HG03139 (cell line): Measurements from ENCODE around the gene COL26A1.
"Not testable (repeated sequence)": the region's sequence is repeated elsewhere in the genome, so short reads cannot be mapped to it uniquely, and the experiment has no call there.

Experiments used
- ATAC-seq: cut with Tn5 transposase; IDR thresholded peaks from one replicate; pipeline ENCODE4 v1.9.1; 2021; ENCODE audit not compliant: unreplicated experiment

The COL26A1 gene

GRCh38 chr7:101589976-101590662, 227.4 kb downstream of the COL26A1 start:
- no peak for ATAC-seq

DNA sequence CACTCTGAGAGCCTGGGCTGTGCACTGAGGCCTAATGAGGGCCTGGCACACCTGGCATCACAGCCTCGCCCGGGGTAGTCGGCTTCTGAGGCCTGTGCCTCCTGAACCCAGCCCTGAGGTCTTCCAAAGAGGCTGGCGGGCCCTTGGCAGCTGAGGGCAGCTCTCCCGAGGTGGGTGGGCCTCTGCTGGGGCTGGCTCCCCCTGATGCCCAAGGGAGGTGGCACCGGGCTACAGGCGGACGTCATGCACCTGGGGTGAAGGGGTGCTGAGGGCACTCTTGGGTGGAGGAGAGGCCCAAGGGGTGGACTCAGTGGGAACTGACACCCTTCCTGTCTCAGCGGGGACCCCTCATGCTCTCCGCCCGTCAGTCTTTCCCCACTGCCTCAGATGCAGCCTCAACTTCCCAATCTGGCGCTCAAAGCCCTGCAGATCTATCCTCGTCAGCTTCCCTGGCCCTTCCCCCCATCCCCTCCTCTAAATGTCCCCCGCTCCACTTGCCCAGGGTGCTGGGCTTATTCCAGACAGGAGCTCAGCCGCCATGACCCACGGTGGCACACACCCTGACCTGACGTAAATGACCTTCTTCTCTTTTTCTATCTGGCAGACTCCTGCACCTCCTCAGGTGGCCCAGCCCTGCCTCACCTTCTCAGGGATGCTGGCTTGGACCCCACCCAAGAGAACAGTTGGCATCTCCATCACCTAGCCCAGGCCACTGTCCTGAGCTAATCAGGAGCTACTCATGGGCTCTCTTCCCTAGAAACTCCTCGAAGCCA, 228.2 kb downstream of the COL26A1 start:
- no peak for ATAC-seq

DNA sequence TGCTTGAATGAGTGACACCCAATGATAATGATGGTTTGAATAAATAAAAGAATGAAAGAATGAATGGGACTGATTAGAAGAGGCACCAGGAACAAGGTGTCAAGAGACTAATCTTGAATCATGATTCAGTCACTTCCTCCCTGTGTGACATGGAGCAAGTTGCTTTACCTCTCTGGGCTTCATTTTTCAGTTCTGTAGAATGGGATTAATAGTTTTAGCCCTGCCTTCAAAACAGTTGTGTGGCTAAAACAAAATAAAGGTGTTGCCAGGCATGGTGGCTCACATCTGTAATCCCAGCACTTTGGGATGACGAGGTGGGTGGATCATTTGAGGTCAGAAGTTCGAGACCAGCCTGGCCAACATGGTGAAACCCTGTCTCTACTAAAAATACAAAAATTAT, 228.8 kb downstream of the COL26A1 start:
- no peak for ATAC-seq

GRCh38 chr7:101593556-101593955, 230.9 kb downstream of the COL26A1 start:
- no peak for ATAC-seq

DNA sequence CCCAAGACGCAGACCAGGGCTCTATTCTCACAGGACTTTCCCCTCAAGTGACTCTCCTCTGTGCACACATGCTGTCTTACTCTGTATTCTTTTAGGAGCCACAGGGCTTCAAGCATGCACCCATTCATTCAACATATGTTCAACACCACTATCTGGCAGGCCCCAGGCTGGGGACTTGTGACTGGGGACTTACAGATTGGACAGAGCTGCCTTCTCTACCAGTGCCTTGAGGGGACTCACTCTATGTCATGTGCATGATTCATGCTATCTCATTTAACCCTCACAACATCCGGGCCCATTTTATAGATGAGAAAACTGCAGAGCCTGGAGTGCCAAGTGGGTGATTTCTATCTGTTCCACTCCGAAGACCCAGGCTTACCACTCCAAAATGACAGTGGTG, 232.1 kb downstream of the COL26A1 start:
- ATAC-seq = no peak

GRCh38 chr7:101595246-101595645, 232.6 kb downstream of the COL26A1 start:
- ATAC-seq = no peak

DNA sequence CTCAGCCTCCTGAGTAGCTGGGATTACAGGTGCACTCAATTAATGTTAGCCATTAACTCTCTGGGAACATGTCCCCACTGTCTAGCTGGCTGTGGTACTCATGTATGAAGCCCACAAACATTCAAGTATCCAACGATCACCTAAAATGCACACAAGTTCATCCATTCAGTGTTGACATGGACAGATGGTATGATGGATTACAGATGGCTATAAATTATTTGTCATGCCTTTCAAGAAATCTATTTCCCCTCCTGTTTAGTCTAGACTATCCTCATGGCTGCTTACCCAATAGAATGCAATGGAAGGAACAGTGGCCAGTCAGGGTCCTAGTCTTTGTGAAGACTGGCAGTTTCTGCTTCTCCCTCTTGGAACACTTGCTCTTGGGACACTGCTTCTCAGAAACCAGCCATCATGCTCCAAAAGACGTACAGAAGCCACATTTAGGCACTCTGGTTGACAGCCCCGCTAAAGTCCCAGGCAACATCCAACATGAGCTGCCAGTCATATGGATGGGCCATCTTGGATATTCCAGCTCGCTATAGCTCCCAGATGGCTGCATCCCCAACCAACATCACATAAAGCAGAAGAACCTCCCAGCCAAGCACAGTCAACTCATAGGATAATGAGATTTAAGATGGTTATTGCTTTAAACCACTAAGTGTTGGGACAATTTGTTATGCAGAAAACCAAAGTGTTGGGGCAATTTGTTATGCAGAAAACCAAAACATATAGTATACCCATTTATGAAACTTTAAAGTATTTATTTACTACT, 233.3 kb downstream of the COL26A1 start:
- ATAC-seq = no peak

DNA sequence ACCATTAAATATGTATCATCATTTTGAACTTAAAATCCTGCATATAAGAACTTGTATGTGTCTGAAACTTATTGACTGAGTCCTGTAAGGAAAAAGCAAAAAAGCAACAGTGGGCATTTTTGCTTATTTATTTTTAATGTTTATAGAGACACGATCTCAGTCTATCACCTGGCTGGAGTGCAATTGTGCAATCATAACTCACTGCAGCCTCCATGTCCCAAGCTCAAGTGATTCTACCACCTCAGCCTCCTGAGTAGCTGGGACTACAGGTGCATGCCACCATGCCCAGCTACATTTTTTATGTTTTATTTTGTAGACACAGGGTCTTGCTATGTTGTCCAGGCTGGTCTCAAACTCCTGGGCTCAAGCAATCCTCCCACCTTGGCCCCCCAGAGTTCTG, 234.2 kb downstream of the COL26A1 start:
- no peak for ATAC-seq

- no peak for ATAC-seq
Measured at GRCh38 chr7:101597941-101598340, 235.3 kb downstream of the COL26A1 start.

DNA sequence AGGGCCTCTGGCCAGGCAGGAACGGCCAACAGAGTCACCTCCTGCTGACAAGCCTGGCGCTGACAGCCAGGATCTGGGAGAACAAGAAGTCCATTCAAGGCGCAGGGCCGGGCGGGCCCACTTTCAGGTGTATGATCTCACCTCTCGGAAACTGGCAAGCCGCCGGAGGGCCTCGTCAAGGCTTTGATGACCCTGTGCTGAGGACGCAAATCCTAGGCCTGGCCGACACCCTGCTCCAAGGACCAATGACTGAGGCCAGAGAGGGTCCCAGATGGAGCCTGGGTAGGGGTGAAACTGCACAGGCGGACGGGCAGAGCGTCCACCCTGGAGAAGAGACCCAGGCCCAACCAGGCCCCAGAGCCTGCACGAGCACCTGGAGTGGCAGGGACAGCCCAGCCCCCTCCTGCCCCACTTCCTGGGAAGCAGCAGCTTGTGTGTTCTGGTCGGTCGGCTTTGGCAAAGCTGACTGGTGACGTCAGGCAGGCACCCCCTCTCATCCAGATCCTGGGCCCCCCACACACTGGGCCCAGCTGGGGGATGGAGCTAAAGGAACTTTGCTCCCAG, 235.8 kb downstream of the COL26A1 start:
- no peak for ATAC-seq

- ATAC-seq = no peak
Measured at GRCh38 chr7:101598986-101599771, 236.5 kb downstream of the COL26A1 start.

DNA sequence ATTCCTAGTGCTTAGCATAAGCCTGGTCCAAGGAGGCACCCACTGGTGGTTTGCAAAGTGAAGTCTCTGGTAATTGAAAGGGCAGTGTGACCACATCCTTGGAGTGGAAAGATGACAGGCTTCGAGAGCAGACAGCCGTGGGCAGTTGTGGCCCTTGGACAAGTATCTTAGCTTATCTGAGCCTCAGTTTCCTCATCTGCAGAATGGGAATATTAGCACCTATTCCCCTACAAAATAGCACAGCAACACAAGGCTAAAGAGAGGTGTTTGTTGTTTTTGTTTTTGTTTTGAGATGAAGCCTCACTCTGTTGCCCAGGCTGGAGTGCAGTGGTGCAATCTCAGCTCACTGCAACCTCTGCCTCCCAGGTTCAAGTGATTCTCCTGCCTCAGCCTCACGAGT, 237.1 kb downstream of the COL26A1 start:
- no peak for ATAC-seq

GRCh38 chr7:101602082-101602481, 239.4 kb downstream of the COL26A1 start:
- ATAC-seq = no peak

- ATAC-seq = no peak
Measured at GRCh38 chr7:101602484-101603241, 240.0 kb downstream of the COL26A1 start.

- ATAC-seq = no peak
Measured at GRCh38 chr7:101604331-101604933, 241.8 kb downstream of the COL26A1 start.

DNA sequence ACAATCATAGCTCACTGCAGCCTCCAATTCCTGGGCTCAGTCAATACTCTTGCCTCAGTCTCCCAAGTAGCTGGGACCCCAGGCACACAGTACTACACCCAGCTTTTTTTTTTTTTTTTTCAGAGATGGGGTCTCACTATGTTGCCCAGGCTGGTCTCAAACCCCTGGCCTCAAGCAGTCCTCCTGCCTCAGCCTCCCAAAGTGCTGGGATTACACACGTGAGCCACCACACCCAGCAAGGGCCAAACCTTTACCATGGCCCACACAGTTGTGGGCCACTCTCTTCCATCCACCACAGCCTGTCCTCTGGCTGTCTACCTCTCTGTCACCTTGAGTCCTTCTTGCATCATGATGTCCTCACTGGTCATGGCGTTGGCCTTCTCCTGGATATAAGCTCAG, 242.3 kb downstream of the COL26A1 start:
- not testable (repeated sequence) for ATAC-seq

DNA sequence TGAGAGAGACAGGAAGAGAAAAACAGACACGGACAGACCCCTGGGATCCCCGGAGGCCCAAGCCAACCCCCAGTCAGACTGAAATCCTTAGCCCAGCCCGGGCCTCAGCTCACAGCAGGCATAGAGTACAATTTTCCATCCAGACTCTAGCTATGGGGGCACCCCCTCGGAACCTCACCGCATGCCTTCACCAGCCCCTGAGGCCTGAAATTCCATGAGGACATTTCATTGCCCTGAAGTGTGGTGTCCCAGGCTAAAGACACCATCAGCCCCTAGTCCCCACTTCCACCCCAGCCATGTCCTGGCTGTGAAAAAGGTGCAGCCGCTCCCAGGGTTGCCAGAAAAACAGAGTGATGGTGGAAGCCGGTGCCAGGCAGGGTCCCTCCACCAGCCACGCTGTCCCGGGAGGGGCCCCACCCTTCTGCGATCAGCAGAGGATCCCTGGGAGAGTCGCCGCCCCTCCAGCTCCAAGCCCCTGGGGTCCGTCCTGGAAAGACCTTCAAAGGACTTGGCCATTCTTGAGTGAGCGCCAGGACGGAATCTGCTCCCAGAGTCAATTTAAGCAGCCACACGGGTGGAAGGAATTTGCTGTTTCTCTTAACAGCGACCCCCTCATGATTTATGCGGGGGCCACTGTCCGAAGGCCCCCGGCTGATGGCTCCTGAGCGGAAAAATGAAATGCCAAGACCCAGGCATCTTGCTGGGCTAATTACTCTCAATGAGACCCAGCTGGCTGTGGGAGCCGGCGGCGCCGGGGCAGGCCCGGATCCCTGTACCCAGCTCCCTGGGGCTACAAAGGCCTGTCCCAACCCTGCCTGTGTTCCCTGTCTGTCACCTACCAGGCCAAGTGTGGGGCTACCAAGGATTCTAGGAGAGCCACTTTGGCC, 243.2 kb downstream of the COL26A1 start:
- ATAC-seq = no peak

- no peak for ATAC-seq
Measured at GRCh38 chr7:101606498-101606923, 243.8 kb downstream of the COL26A1 start.
